Hepatocyte (in vitro differentiated cells): ENCODE results near the gene OR6J1. TPM values are rescaled to one million over a fixed set of nuclear protein-coding genes. Genes with fewer than 3 reads are reported as not detected.
A peak's percentile ranks its signal among the peaks of the same experiment; 100 is the strongest.

Experiments used
- DNase-seq: peaks from one replicate; pipeline ENCODE4 v3.0.0-alpha.2; 2016; ENCODE audit warnings: low spot score
- H2AFZ ChIP-seq: fragments of 200-600 bp; sonication (generic); 2 replicates; pipeline ENCODE4 v1.6.0; 2016; ENCODE audit warnings: antibody characterized with exemption, mild to moderate bottlenecking
- H3K27ac ChIP-seq: fragments of 200-600 bp; sonication (generic); 2 replicates; pipeline ENCODE4 v1.5.1; 2016; ENCODE audit warnings: mild to moderate bottlenecking
- H3K27me3 ChIP-seq: fragments of 200-600 bp; sonication (generic); 2 replicates; pipeline ENCODE4 v1.6.1; 2016
- H3K36me3 ChIP-seq: fragments of 200-600 bp; sonication (generic); replicated peaks from 2 replicates; pipeline ENCODE4 v1.5.1; 2016; ENCODE audit warnings: low read depth; ENCODE audit not compliant: insufficient read depth
- H3K4me1 ChIP-seq: fragments of 200-600 bp; sonication (generic); 2 replicates; pipeline ENCODE4 v1.5.1; 2016; ENCODE audit warnings: mild to moderate bottlenecking, moderate library complexity; ENCODE audit not compliant: insufficient read depth
- H3K4me2 ChIP-seq: fragments of 200-600 bp; sonication (generic); 2 replicates; pipeline ENCODE4 v1.6.0; 2016
- H3K4me3 ChIP-seq: fragments of 200-600 bp; sonication (generic); 2 replicates; pipeline ENCODE4 v1.5.1; 2016; ENCODE audit warnings: mild to moderate bottlenecking
- H3K79me2 ChIP-seq: fragments of 200-600 bp; sonication (generic); 2 replicates; pipeline ENCODE4 v1.6.0; 2017; ENCODE audit warnings: mild to moderate bottlenecking
- H3K9me2 ChIP-seq: fragments of 200-600 bp; sonication (generic); replicated peaks from 2 replicates; pipeline ENCODE4 v1.6.0; 2017; ENCODE audit warnings: mild to moderate bottlenecking; ENCODE audit not compliant: insufficient read depth
- H3K9me3 ChIP-seq: fragments of 200-600 bp; sonication (generic); 2 replicates; pipeline ENCODE4 v1.5.1; 2016; ENCODE audit warnings: low read depth, mild to moderate bottlenecking
- H4K20me1 ChIP-seq: fragments of 200-600 bp; sonication (generic); 2 replicates; pipeline ENCODE4 v1.6.0; 2016; ENCODE audit warnings: mild to moderate bottlenecking; ENCODE audit not compliant: insufficient read depth, poor library complexity, severe bottlenecking
- CTCF ChIP-seq: fragments of 200-600 bp; sonication (generic); IDR thresholded peaks from 2 replicates; pipeline ENCODE4 v1.5.1; 2016; ENCODE audit warnings: antibody characterized with exemption, mild to moderate bottlenecking; ENCODE audit not compliant: poor library complexity
- EZH2 ChIP-seq: fragments of 200-600 bp; sonication (generic); IDR thresholded peaks from 2 replicates; pipeline ENCODE4 v1.6.1; 2016; ENCODE audit warnings: antibody characterized with exemption, mild to moderate bottlenecking, borderline replicate concordance
- EZH2phosphoT487 ChIP-seq: fragments of 200-600 bp; sonication (generic); IDR thresholded peaks from one replicate; pipeline ENCODE4 v1.6.1; 2018; ENCODE audit warnings: antibody characterized with exemption, mild to moderate bottlenecking, low read depth, moderate library complexity; ENCODE audit not compliant: unreplicated experiment, severe bottlenecking
- WGBS: methylation state at CpG from one replicate; pipeline ENCODE4 v1.1.6; 2016; ENCODE audit warnings: low lambda C conversion rate; ENCODE audit errors: missing lambda C conversion rate; 5-methylcytosine and 5-hydroxymethylcytosine counted together
- polyA plus RNA-seq: library from polyadenylated mRNA; unstranded; fragments of >200 nt; fragmentation: Nextera tagmentation; extraction: Ambion mirVana; gene quantifications from 2 replicates; pipeline ENCODE4 v1.2.1, GENCODE V29; 2016
- total RNA-seq: library from RNA; depleted of rRNA; stranded (reverse); fragments of >200 nt; gene quantifications from 2 replicates; pipeline ENCODE4 v1.2.3, GENCODE V29; 2014

The OR6J1 gene
- total and polyA plus RNA-seq, 2 experiments from 2014 or later: 0.03 TPM; not detected in 1

GRCh38 chr14:22599349-22599748, 44.8 kb downstream of the OR6J1 start:
- no peak for TF ChIP-seq EZH2
- no peak for TF ChIP-seq EZH2phosphoT487
- no peak for TF ChIP-seq CTCF
- H3K27me3 ChIP-seq: no peaks in the 10 kb centered on the region
- H3K9me2 ChIP-seq: no peaks in the 10 kb centered on the region
- H4K20me1 ChIP-seq: no peaks in the 10 kb centered on the region
- no peak overlapping the region for H2AFZ ChIP-seq
- peak overlapping the region; percentile 98 for H3K27ac ChIP-seq
- H3K79me2 ChIP-seq: peaks cover 23% of the 10 kb centered on the region
- peak overlapping the region; percentile 55 for H3K4me3 ChIP-seq
- DNase-seq: no peak
- H3K36me3 ChIP-seq: no peaks in the 10 kb centered on the region
- peaks cover 13% of the 10 kb centered on the region for H3K4me1 ChIP-seq
- peak overlapping the region; percentile 80 for H3K4me2 ChIP-seq
- H3K9me3 ChIP-seq: no peaks in the 10 kb centered on the region
- WGBS: 81% methylated on average over 3 of the region's 3 CpGs

DNA sequence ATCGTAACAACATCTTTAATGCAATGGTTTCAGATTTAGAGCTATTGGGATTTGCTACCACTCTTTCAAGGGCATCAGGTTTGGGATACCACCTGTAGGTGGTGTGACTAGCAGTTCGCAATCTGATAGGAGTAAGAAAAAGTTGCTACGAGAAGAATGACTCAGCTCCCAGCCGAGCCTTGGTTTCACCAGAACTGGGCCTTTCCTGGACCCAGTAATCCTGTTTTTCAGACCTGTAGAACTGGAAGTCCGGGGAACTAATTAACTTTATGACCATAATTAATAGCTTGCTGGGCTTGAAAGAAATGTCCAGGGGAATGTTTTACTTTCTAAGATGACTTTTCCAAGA, 45.3 kb downstream of the OR6J1 start:
- Histone ChIP-seq H3K4me1 (peaks cover 13% of the 10 kb centered on the region), H3K4me2 (peak overlapping the region; percentile 80), H3K36me3 (no peaks in the 10 kb centered on the region), H3K4me3 (peak overlapping the region; percentile 55), H3K27me3 (no peaks in the 10 kb centered on the region), H2AFZ (peak overlapping the region; percentile 81), H3K9me2 (no peaks in the 10 kb centered on the region), H3K9me3 (no peaks in the 10 kb centered on the region), H4K20me1 (no peaks in the 10 kb centered on the region), H3K27ac (peak overlapping the region; percentile 98), H3K79me2 (peaks cover 23% of the 10 kb centered on the region)
- WGBS: 6% methylated on average over 5 of the region's 5 CpGs
- TF ChIP-seq EZH2: no peak
- TF ChIP-seq CTCF: peak; percentile 41
- peak; percentile 83 for DNase-seq

GRCh38 chr14:22598099-22598895, 45.9 kb downstream of the OR6J1 start, which contains the start of gene ABHD4:
Gene ABHD4 (plus strand): TSS chr14:22598300. CDS start chr14:22598307, 7 bp downstream.
- H3K9me2 ChIP-seq: no peaks in the 10 kb centered on the region
- peaks cover 23% of the 10 kb centered on the region for H3K79me2 ChIP-seq
- TF ChIP-seq EZH2phosphoT487: no peak
- no peak for TF ChIP-seq CTCF
- no peak for TF ChIP-seq EZH2
- H3K36me3 ChIP-seq: no peaks in the 10 kb centered on the region
- no peaks in the 10 kb centered on the region for H4K20me1 ChIP-seq
- no peaks in the 10 kb centered on the region for H3K27me3 ChIP-seq
- H3K9me3 ChIP-seq: no peaks in the 10 kb centered on the region
- 1% methylated on average over 48 of the region's 49 CpGs for WGBS
- peak within 1 kb of the TSS; percentile 98 for H3K27ac ChIP-seq
- peak within 1 kb of the TSS; percentile 55 for H3K4me3 ChIP-seq
- H2AFZ ChIP-seq: peak within 1 kb of the TSS; percentile 81
- peaks cover 13% of the 10 kb centered on the region for H3K4me1 ChIP-seq
- DNase-seq: peak; percentile 91
- peak within 1 kb of the TSS; percentile 80 for H3K4me2 ChIP-seq
